ENCODE results near the gene SPAG16. TPM values are rescaled to one million over a fixed set of nuclear protein-coding genes. Genes with fewer than 3 reads are reported as not detected.

The SPAG16 gene
- total RNA-seq, 2 experiments from 2014 or later: 2.8 to 3.2 TPM

DNA sequence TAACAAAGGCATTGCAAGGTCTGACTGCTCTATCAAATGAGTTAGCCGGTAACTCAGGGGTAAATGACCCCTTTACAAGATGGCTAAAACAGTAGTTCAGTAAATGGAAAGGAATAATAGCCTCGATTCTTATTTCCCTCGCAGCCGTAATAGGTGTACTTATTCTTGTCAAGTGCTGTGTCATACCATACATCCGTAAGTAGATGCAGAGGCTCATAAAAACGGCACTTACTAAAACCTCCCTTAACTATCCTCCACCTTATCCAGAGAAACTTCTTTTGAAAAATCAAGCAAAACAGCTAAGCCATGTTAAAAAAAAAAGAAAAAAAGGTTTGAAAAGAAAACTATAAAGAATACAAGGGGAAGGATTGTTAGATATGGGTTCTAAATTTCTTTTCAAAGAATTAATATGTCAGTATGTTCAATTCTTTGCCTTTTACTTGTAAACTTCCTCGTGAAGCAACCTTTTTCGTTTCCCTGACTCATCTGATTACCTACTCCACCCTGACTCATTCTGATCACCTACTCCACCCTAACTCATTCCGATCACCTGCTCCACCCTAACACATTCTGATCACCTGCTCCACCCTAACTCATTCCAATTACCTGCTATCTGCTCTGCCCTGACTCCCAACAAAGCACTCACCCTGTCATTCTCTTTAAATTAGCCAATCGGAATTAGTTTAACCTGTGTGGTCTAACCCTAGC lies 127.5 kb downstream of the SPAG16 start:
- Histone ChIP-seq H3K4me1 (ENCODE audit: insufficient read depth, low read length) (no peaks in the 10 kb centered on the region), H3K36me3 (ENCODE audit: insufficient read depth, low read length) (no peaks in the 10 kb centered on the region), H3K4me3 (ENCODE audit: low read length) (no peak overlapping the region), H3K9me3 (ENCODE audit: control insufficient read depth in 1 of 2, insufficient read depth in 1 of 2, low read length in 2 of 2) (peaks cover 0 to 4% of the 10 kb centered on the region in 2 experiments), H3K27me3 (ENCODE audit: control insufficient read depth in 1 of 2, insufficient read depth in 2 of 2, low read length in 2 of 2) (no peaks in the 10 kb centered on the region), H3K27ac (ENCODE audit: low read depth in 1 of 2, low read length in 2 of 2) (no peak overlapping the region)
- CTCF ChIA-PET: no interaction called here
- TF ChIP-seq, protein P1, sequence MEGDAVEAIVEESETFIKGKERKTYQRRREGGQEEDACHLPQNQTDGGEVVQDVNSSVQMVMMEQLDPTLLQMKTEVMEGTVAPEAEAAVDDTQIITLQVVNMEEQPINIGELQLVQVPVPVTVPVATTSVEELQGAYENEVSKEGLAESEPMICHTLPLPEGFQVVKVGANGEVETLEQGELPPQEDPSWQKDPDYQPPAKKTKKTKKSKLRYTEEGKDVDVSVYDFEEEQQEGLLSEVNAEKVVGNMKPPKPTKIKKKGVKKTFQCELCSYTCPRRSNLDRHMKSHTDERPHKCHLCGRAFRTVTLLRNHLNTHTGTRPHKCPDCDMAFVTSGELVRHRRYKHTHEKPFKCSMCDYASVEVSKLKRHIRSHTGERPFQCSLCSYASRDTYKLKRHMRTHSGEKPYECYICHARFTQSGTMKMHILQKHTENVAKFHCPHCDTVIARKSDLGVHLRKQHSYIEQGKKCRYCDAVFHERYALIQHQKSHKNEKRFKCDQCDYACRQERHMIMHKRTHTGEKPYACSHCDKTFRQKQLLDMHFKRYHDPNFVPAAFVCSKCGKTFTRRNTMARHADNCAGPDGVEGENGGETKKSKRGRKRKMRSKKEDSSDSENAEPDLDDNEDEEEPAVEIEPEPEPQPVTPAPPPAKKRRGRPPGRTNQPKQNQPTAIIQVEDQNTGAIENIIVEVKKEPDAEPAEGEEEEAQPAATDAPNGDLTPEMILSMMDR (IDR thresholded peaks at IDR 0.05): no peak
- H3K36me3 Mint-ChIP-seq (ENCODE audit: low read depth): no peaks in the 10 kb centered on the region
- no peaks in the 10 kb centered on the region for H3K4me1 Mint-ChIP-seq (ENCODE audit: low read depth)
- DNase-seq (no peak), ATAC-seq (ENCODE audit: poor library complexity) (no peak)
- H3K27ac Mint-ChIP-seq: no peak overlapping the region
- no peak overlapping the region for H3K4me3 Mint-ChIP-seq
- POLR2A ChIA-PET: no interaction called here
- H3K9me3 Mint-ChIP-seq: no peaks in the 10 kb centered on the region
- intact Hi-C loops (cut with DNase I, micrococcal nuclease): no loop called here
- H3K27me3 Mint-ChIP-seq: no peaks in the 10 kb centered on the region

DNA sequence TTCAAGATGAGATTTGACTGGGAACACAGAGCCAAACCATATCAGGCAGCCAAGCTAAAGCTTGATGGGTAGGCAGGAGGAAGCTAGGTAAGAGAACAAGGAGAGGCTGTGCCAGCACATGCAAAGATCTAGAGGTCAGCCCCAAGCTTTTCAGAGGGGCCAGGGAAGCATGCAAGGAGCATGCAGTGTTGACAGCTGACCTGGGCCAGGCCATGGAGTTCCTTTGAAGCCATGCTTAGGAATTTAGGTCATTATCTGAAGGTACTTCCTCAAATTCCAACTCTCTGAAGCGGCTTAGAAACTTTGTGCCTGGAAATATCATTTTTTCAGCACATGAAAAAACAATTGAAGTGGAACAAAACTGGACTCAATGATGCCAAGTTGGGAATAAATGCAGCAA lies 130.8 kb downstream of the SPAG16 start:
- H3K4me1 Mint-ChIP-seq (ENCODE audit: low read depth): no peaks in the 10 kb centered on the region
- H3K36me3 Mint-ChIP-seq (ENCODE audit: low read depth): no peaks in the 10 kb centered on the region
- ATAC-seq (ENCODE audit: poor library complexity): no peak
- Histone ChIP-seq H3K4me3 (ENCODE audit: low read length) (no peak overlapping the region), H3K36me3 (ENCODE audit: insufficient read depth, low read length) (no peaks in the 10 kb centered on the region), H3K27me3 (ENCODE audit: control insufficient read depth in 1 of 2, insufficient read depth in 2 of 2, low read length in 2 of 2) (no peaks in the 10 kb centered on the region), H3K27ac (ENCODE audit: low read depth in 1 of 2, low read length in 2 of 2) (no peak overlapping the region), H3K9me3 (ENCODE audit: control insufficient read depth in 1 of 2, insufficient read depth in 1 of 2, low read length in 2 of 2) (no peaks in the 10 kb centered on the region), H3K4me1 (ENCODE audit: insufficient read depth, low read length) (no peaks in the 10 kb centered on the region)
- no peak overlapping the region for H3K4me3 Mint-ChIP-seq
- H3K27me3 Mint-ChIP-seq: no peaks in the 10 kb centered on the region
- POLR2A ChIA-PET: no interaction called here
- H3K9me3 Mint-ChIP-seq: no peaks in the 10 kb centered on the region
- intact Hi-C loops (cut with DNase I, micrococcal nuclease): no loop called here
- TF ChIP-seq, protein P1 (IDR thresholded peaks at IDR 0.05): no peak
- CTCF ChIA-PET: no interaction called here
- DNase-seq: no peak
- H3K27ac Mint-ChIP-seq: no peak overlapping the region

DNA sequence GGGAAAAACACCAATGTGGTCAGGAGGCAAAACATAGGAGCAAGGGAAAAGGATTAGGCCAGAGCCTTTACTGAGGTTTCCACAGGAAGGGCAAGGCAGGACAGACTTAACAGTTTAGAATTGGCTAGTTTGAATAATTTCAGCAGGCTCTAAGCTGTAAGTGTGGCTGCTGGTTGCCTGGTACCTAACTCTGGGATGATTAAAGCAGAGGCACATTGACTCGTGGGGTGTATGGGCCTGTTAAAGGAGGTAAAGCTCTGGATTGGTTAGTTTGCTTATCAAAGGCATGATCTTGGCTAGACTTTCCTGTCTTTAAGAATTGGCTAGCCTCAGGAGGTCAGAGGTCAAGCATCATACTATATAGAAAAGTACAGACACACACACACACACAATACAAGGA lies 132.6 kb downstream of the SPAG16 start:
- ChIA-PET POLR2A (no interaction called here), CTCF (no interaction called here)
- Mint-ChIP-seq H3K4me3 (no peak overlapping the region), H3K27me3 (no peaks in the 10 kb centered on the region), H3K36me3 (ENCODE audit: low read depth) (no peaks in the 10 kb centered on the region), H3K9me3 (no peaks in the 10 kb centered on the region), H3K4me1 (ENCODE audit: low read depth) (no peaks in the 10 kb centered on the region), H3K27ac (no peak overlapping the region)
- Histone ChIP-seq H3K27me3 (ENCODE audit: control insufficient read depth in 1 of 2, insufficient read depth in 2 of 2, low read length in 2 of 2) (no peaks in the 10 kb centered on the region), H3K27ac (ENCODE audit: low read depth in 1 of 2, low read length in 2 of 2) (no peak overlapping the region), H3K9me3 (ENCODE audit: control insufficient read depth in 1 of 2, insufficient read depth in 1 of 2, low read length in 2 of 2) (no peaks in the 10 kb centered on the region), H3K36me3 (ENCODE audit: insufficient read depth, low read length) (no peaks in the 10 kb centered on the region), H3K4me3 (ENCODE audit: low read length) (no peak overlapping the region), H3K4me1 (ENCODE audit: insufficient read depth, low read length) (no peaks in the 10 kb centered on the region)
- intact Hi-C loops (cut with DNase I, micrococcal nuclease): no loop called here
- TF ChIP-seq, protein P1 (IDR thresholded peaks at IDR 0.05): no peak
- DNase-seq (no peak), ATAC-seq (ENCODE audit: poor library complexity) (no peak)
